ENCODE measurements around the gene AKIP1.

AKIP1 gene

GRCh38 chr11:8962841-8963240 lies 51.9 kb downstream of the AKIP1 start:
- no peak for DNase-seq

DNA sequence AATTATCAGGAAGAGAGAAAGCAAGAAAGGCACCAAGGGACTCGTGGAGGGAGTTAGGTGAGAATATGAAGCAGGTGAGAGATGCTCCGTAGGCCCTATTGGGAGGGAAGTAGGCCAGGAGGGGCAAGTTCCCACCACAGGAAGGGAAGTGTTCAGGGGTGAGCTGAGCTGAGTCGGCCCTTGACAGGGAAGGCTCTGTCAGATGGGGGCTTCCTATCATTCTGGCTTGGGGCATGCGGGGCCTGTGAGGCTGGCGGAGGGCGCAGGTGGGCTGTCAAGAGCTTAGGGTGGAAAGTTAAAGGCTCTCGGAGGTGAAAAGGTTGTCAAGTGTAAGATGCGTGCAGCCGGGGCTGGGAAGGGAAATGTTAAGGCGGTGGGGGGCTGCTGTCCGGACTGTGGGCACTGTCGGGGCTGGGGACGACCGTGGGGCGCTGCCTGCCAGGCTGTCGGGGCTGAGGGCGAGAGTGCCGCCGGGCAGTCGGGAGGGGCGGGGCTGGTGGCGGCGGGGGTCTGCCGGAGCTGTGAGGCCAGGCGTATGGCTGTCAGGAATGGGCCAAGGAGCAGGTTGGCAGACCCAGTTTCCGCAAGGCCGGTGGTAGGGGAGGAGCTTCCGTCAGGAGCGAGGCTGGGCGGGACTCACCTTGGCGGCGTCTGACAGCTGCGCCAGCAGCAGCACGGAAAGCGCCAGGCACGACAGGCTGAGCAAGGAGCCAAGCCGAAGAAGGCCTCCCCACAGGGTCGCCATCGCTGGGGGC lies 52.8 kb downstream of the AKIP1 start:
- DNase-seq, result peak; percentile 79

DNA sequence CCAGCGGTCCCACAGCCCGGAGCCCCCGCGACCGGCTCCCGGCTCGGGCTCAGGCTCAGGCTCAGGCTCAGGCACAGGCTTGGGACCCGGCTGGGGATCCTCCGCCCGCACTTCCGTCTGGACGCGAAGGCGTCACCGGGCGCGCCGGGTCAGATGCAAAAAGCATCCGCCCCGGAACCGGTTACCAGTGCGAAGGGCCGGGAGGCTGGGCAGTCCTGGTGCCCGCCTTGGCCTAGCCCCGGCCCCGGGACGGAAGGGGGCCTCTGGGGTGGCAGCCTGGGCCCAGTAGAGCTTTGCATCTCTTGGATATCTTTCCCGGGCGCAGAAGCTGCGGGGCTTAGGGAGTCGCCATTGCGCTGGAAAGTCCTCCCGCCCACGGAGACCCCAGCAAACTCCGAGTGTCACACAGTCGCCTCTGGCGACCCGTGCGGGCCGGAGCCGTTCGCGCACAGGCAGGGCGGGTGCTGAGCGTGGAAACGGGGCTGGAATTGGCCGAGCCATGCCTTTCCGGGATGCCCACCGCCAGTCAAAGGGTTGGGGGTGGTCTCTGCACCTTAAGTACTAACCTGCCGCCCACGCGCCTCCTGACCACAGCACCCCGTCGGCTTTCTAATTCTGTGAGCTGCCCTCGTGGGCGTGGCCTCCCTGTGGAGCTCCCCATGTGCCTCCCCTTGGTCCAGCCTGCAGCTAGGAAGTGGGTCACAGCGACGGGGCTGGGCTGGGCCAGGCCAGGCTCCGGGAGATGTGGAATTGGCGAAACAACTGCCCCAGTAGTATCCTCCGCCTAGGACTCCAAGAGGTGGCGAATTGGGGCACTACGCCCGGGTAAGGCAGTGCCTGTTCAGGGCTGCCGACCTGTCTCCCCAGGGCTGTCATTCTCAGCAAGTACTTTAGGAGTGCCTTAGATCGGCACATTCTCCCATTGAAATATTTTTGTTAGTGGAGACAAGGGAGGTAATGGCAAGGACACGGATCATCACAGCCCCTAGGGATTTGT lies 53.6 kb downstream of the AKIP1 start, which contains the start of gene TMEM9B:
TMEM9B (minus strand) TSS at position 119 of the 997 bp plus-strand sequence. CDS start 129 bp downstream, outside the sequence.
- DNase-seq, result peak; percentile 83

DNA sequence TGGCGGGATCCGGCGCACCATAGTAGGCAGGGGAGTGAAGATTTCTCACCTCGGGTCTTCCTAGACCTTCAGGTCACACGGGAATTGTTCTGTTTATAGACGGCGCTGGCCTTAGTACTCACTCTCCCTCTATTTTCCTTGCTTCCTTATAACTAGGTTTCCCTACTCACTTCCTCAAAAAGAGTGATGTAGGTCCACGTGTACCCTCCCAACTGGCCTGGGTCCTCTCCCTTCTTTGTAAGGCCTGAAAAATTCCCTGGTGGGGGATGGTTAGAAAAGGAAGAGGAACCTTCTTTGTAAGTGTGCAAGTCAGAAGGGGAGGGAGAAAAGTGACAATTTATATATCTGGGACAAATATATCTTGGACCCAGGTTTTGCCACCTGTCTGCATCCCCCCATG lies 56.2 kb downstream of the AKIP1 start:
- no peak for DNase-seq
